Activated naive CD8-positive, alpha-beta T cell treated with anti-CD3 and anti-CD28 coated beads, Interleukin-2, amount 10 ng/mL, durations not matched to agents 7 days and 5 days (primary cell): ENCODE results near the gene AK5. TPM values are rescaled to one million over a fixed set of nuclear protein-coding genes. Genes with fewer than 3 reads are reported as not detected.
"Not testable (repeated sequence)": the region's sequence is repeated elsewhere in the genome, so short reads cannot be mapped to it uniquely, and the experiment has no call there.

Source experiments
- ATAC-seq: fragments of 150-1000 bp; cut with Tn5 transposase; one replicate; pipeline ENCODE4 v1.10.0; 2021; ENCODE audit warnings: low read depth, moderate library complexity
- POLR2A ChIA-PET: fragments of 350-600 bp; sonication (Branson Sonifier 250); formaldehyde crosslinking; loops from one replicate; lab custom pipeline; 2021; ENCODE audit warnings: antibody characterized with exemption; lab: Charles Lee
- DNase-seq: peaks from one replicate; pipeline ENCODE4 v3.0.0; 2021
- H3K27ac Mint-ChIP-seq: one replicate; pipeline ENCODE4 v1.8.0; 2022; ENCODE audit warnings: mild to moderate bottlenecking, mixed read lengths
- H3K27me3 Mint-ChIP-seq: one replicate; pipeline ENCODE4 v1.8.0; 2022; ENCODE audit warnings: mild to moderate bottlenecking, moderate library complexity, mixed read lengths
- H3K36me3 Mint-ChIP-seq: one replicate; pipeline ENCODE4 v1.8.0; 2021; ENCODE audit warnings: mild to moderate bottlenecking, mixed read lengths
- H3K4me1 Mint-ChIP-seq: one replicate; pipeline ENCODE4 v1.8.0; 2021; ENCODE audit warnings: mixed read lengths
- H3K4me3 Mint-ChIP-seq: one replicate; pipeline ENCODE4 v1.8.0; 2022; ENCODE audit warnings: mild to moderate bottlenecking, moderate library complexity, mixed read lengths
- H3K9me3 Mint-ChIP-seq: one replicate; pipeline ENCODE4 v1.8.0; 2021; ENCODE audit warnings: mixed read lengths
- total RNA-seq, 2 experiments: library from RNA; stranded (reverse); gene quantifications; one replicate each; pipeline ENCODE4 v1.2.3, GENCODE V29; 2021

The AK5 gene
- total RNA-seq, 2 experiments from 2014 or later, result 4.7 to 7.8 TPM

DNA sequence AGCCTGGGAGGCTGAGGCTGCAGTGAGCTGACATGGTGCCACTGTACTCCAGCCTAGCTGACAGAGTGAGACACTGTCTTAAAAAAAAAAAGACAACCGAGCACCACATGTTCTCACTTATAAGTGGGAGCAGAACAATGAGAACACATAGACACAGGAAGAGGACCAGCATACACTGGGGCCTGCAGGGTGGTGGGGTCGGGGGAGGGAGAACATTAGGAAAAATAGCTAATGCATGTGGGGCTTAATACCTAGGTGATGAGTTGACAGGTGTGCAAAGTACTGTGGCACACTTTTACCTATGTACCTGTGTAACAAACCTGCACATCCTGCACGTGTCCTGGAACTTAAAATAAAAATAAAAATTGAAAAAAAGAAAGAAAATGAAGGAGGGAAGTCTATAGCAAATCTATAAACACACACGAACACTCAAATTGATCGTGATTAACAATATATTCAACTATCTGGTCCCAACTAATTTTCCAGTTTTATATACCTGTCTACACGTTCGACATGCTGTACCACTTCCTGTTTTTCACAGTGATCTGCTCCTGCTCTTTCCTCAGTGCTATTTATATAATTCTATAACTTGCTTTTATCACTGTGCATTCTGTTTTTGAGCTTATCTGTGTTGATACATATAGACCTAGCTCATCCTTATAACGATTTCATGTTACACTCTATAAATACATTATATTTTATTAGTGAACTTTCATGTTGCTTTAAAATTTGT is 27.2 kb downstream of the AK5 start:
- Mint-ChIP-seq H3K36me3 (peaks cover 12% of the 10 kb centered on the region), H3K9me3 (peaks cover 4% of the 10 kb centered on the region), H3K4me3 (peak overlapping the region; percentile 41), H3K27ac (peak overlapping the region; percentile 65), H3K27me3 (no peaks in the 10 kb centered on the region), H3K4me1 (peaks cover 14% of the 10 kb centered on the region)
- POLR2A ChIA-PET, result no interaction called here
- ATAC-seq, result peak; percentile 53
- DNase-seq, result no peak

- Mint-ChIP-seq H3K27me3 (no peaks in the 10 kb centered on the region), H3K36me3 (peaks cover 12% of the 10 kb centered on the region), H3K27ac (no peak overlapping the region), H3K4me3 (no peak overlapping the region), H3K9me3 (peaks cover 4% of the 10 kb centered on the region), H3K4me1 (peaks cover 12% of the 10 kb centered on the region)
- DNase-seq (no peak), ATAC-seq (no peak)
- POLR2A ChIA-PET, result no interaction called here
Measured at GRCh38 chr1:77310924-77311323, 29.1 kb downstream of the AK5 start.

DNA sequence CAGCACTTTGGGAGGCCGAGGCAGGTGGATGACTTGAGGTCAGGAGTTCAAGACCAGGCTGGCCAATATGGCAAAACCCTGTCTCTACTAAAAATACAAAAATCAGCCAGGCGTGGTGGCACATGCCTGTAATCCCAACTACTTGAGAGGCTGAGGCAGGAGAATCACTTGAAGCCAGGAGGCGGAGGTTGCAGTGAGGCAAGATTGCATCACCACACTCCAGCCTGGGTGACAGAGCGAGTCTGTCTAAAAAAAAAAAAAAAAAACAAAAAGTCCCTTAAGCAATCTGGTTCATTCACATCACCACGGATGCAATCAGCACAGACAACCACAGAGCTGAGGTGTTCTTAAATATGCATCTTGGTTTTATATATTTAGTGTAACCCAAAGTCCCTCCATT is 30.5 kb downstream of the AK5 start:
- peak; percentile 62 for ATAC-seq
- H3K27me3 Mint-ChIP-seq, H3K27ac Mint-ChIP-seq, H3K4me3 Mint-ChIP-seq, DNase-seq, H3K36me3 Mint-ChIP-seq, H3K9me3 Mint-ChIP-seq, POLR2A ChIA-PET: not testable (repeated sequence)
- peaks cover 12% of the 10 kb centered on the region for H3K4me1 Mint-ChIP-seq

GRCh38 chr1:77313491-77313890 is 31.7 kb downstream of the AK5 start:
- Mint-ChIP-seq H3K27me3 (no peaks in the 10 kb centered on the region), H3K9me3 (peaks cover 3% of the 10 kb centered on the region), H3K27ac (no peak overlapping the region), H3K4me1 (peaks cover 12% of the 10 kb centered on the region), H3K36me3 (peaks cover 4% of the 10 kb centered on the region), H3K4me3 (no peak overlapping the region)
- ATAC-seq (peak; percentile 55), DNase-seq (no peak)
- POLR2A ChIA-PET, result no interaction called here

GRCh38 chr1:77316006-77316405 is 34.2 kb downstream of the AK5 start:
- Mint-ChIP-seq H3K9me3 (peaks cover 3% of the 10 kb centered on the region), H3K27ac (no peak overlapping the region), H3K27me3 (no peaks in the 10 kb centered on the region), H3K36me3 (peaks cover 4% of the 10 kb centered on the region), H3K4me1 (peaks cover 7% of the 10 kb centered on the region), H3K4me3 (no peak overlapping the region)
- POLR2A ChIA-PET, result no interaction called here
- ATAC-seq (no peak), DNase-seq (no peak)

DNA sequence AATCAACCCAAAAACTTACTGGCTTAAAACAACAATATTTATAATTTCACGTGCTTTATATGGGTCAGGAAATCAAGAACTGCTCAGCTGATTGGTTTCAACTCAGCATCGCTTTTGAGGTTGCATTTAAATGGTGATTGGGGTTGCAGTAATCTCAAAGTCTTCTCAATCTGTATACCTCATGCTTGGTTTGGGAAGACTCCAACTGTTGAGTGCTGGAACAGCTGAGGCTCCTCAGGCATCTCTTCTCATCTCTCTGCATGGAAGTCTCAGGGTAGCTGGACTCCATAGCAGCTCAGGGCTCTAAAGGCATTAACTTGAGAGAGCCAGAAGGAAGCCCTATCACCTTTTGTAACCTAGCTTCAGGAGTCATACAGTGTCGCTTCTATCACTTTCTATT is 35.1 kb downstream of the AK5 start:
- peaks cover 2% of the 10 kb centered on the region for H3K9me3 Mint-ChIP-seq
- H3K27ac Mint-ChIP-seq, result no peak overlapping the region
- peaks cover 6% of the 10 kb centered on the region for H3K4me1 Mint-ChIP-seq
- H3K36me3 Mint-ChIP-seq, result peaks cover 4% of the 10 kb centered on the region
- POLR2A ChIA-PET, result no interaction called here
- no peak overlapping the region for H3K4me3 Mint-ChIP-seq
- H3K27me3 Mint-ChIP-seq, result no peaks in the 10 kb centered on the region
- ATAC-seq (no peak), DNase-seq (no peak)

- no peaks in the 10 kb centered on the region for H3K27me3 Mint-ChIP-seq
Measured at GRCh38 chr1:77319036-77319705, 37.4 kb downstream of the AK5 start.

DNA sequence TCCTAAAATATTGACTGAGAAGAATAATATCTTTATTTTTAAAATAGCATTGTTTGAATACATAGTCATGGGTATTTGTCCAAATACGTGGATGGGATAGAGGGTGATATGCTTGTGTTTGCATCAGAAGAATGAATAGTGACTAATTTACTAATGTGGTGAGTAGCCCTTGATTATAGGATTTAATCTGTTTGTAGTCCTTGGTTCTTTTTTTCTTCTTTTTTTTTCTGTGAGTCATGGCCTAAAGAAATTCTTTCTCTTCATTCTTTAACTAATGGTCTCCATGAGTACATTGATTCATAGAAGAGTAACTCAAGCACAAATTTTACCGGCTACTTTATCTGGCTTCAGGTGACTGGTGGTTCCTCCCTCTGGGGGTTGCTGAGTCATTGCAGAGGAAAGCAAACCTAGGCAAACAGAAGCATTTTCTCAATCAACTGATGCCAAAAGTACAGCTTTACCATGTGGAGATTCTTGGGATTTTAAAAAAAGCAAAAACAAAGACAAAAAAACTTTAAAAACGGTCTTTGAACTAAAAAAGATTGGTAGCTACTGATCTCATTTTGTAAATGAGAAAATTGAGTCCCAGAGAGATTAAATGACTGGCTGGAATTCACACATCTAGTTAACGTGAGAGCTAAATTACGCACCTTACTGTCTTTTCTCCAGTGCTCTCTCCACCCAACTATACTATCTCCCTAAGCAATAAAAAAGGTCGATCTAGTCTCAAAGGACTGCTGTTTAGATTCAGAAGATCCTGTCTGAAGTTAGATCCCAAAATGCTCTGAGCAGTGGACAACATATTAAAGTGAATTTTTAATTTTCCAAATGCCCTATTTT is 40.5 kb downstream of the AK5 start:
- DNase-seq, result no peak
- no peak overlapping the region for H3K27ac Mint-ChIP-seq
- H3K27me3 Mint-ChIP-seq, result no peaks in the 10 kb centered on the region
- ATAC-seq, result no peak
- no peaks in the 10 kb centered on the region for H3K4me1 Mint-ChIP-seq
- peaks cover 3% of the 10 kb centered on the region for H3K36me3 Mint-ChIP-seq
- POLR2A ChIA-PET, result no interaction called here
- peaks cover 2% of the 10 kb centered on the region for H3K9me3 Mint-ChIP-seq
- no peak overlapping the region for H3K4me3 Mint-ChIP-seq

More at GRCh38 chr1:77319036-77319705, 37.4 kb downstream of the AK5 start:
- POLR2A ChIA-PET, result no interaction called here
- no peaks in the 10 kb centered on the region for H3K4me1 Mint-ChIP-seq
- peaks cover 1% of the 10 kb centered on the region for H3K36me3 Mint-ChIP-seq
- DNase-seq (no peak), ATAC-seq (no peak)
- no peak overlapping the region for H3K4me3 Mint-ChIP-seq
- no peak overlapping the region for H3K27ac Mint-ChIP-seq
- H3K9me3 Mint-ChIP-seq, result peaks cover 2% of the 10 kb centered on the region

DNA sequence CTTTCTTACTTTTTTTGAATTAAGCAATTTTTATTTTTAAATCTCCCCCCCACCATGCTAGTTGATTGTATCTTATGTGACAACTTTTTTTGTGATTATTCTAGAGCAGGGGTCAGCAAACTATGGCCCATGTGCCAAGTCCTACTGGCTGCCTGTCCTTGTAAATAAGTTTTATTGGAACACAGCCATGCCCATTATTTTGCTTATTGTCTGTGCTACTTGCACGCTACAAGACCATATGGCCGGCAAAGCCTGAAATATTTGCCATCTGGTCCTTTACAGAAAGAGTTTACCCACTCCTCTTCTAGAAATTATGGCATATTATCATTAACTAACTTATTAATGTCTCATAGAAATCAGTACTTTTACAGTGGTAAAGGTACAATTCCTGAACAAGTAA is 51.7 kb downstream of the AK5 start:
- no peak for ATAC-seq
- Mint-ChIP-seq H3K9me3 (peaks cover 4% of the 10 kb centered on the region), H3K4me3 (no peak overlapping the region), H3K4me1 (peaks cover 5% of the 10 kb centered on the region), H3K27ac (no peak overlapping the region), H3K36me3 (peaks cover 16% of the 10 kb centered on the region), H3K27me3 (no peaks in the 10 kb centered on the region)
- DNase-seq, result no peak
- POLR2A ChIA-PET, result no interaction called here

- no peak overlapping the region for H3K27ac Mint-ChIP-seq
- H3K9me3 Mint-ChIP-seq, result peaks cover 4% of the 10 kb centered on the region
- H3K36me3 Mint-ChIP-seq, result peaks cover 16% of the 10 kb centered on the region
- H3K27me3 Mint-ChIP-seq, result no peaks in the 10 kb centered on the region
- no peak overlapping the region for H3K4me3 Mint-ChIP-seq
- ATAC-seq, result no peak
- H3K4me1 Mint-ChIP-seq, result peaks cover 2% of the 10 kb centered on the region
- POLR2A ChIA-PET, result no interaction called here
- no peak for DNase-seq
Measured at GRCh38 chr1:77336729-77337128, 54.9 kb downstream of the AK5 start.

- Mint-ChIP-seq H3K36me3 (peaks cover 8% of the 10 kb centered on the region), H3K4me1 (peaks cover 2% of the 10 kb centered on the region), H3K27ac (no peak overlapping the region), H3K9me3 (peaks cover 4% of the 10 kb centered on the region), H3K27me3 (no peaks in the 10 kb centered on the region), H3K4me3 (no peak overlapping the region)
- ATAC-seq (no peak), DNase-seq (no peak)
- POLR2A ChIA-PET, result no interaction called here
Measured at GRCh38 chr1:77339326-77339725, 57.5 kb downstream of the AK5 start.

DNA sequence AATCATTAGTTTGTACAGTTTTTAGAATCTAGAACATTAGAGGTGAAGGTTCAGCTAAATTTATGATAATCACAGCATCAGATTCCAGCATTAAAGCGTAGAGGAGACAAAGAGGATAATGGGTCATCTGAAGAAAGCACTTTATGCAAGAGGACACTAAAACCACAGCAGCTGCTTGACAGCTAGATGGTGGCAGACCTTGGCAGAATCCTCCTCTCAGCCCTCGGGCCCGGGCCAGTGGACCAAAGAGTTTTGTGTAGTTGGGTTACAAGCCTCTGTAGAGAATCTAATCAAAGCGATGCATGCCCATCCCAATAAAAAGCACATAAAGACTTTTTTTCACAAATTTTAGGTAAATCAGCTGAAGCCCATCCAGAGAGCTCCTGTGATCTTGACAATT is 59.4 kb downstream of the AK5 start:
- POLR2A ChIA-PET, result no interaction called here
- ATAC-seq (no peak), DNase-seq (no peak)
- no peak overlapping the region for H3K4me3 Mint-ChIP-seq
- no peak overlapping the region for H3K27ac Mint-ChIP-seq
- H3K27me3 Mint-ChIP-seq, result no peaks in the 10 kb centered on the region
- no peaks in the 10 kb centered on the region for H3K4me1 Mint-ChIP-seq
- peaks cover 1% of the 10 kb centered on the region for H3K36me3 Mint-ChIP-seq
- no peaks in the 10 kb centered on the region for H3K9me3 Mint-ChIP-seq

DNA sequence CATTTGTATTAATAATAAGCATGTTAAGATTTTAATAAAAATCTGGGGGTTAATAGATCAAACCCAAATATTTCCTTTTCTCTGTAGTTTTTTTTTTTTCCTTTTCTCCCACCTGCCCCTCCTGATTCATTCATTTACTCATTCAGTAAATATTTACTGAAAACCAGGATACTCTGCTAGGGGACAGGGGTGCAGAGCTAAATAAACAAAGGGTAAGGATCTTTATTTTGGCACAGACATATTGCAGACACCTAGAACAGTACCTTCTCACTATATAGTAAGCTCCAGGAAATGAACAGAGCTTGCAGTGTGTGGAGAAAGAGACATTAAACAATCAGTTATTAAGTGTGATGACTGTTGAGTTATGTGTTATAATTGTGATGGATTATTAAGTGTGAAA is 60.9 kb downstream of the AK5 start:
- Mint-ChIP-seq H3K27ac (no peak overlapping the region), H3K9me3 (no peaks in the 10 kb centered on the region), H3K27me3 (no peaks in the 10 kb centered on the region), H3K4me3 (no peak overlapping the region), H3K4me1 (peaks cover 2% of the 10 kb centered on the region), H3K36me3 (peaks cover 1% of the 10 kb centered on the region)
- ATAC-seq, result no peak
- no peak for DNase-seq
- POLR2A ChIA-PET, result no interaction called here
